HG02571 (cell line): ENCODE measurements around the gene TMC6.
"Not testable (repeated sequence)": the region's sequence is repeated elsewhere in the genome, so short reads cannot be mapped to it uniquely, and the experiment has no call there.

ENCODE experiments used
- ATAC-seq: cut with Tn5 transposase; IDR thresholded peaks from one replicate; pipeline ENCODE4 v1.9.1; 2021; ENCODE audit warnings: mild to moderate bottlenecking, moderate library complexity; ENCODE audit not compliant: unreplicated experiment

Gene TMC6

DNA sequence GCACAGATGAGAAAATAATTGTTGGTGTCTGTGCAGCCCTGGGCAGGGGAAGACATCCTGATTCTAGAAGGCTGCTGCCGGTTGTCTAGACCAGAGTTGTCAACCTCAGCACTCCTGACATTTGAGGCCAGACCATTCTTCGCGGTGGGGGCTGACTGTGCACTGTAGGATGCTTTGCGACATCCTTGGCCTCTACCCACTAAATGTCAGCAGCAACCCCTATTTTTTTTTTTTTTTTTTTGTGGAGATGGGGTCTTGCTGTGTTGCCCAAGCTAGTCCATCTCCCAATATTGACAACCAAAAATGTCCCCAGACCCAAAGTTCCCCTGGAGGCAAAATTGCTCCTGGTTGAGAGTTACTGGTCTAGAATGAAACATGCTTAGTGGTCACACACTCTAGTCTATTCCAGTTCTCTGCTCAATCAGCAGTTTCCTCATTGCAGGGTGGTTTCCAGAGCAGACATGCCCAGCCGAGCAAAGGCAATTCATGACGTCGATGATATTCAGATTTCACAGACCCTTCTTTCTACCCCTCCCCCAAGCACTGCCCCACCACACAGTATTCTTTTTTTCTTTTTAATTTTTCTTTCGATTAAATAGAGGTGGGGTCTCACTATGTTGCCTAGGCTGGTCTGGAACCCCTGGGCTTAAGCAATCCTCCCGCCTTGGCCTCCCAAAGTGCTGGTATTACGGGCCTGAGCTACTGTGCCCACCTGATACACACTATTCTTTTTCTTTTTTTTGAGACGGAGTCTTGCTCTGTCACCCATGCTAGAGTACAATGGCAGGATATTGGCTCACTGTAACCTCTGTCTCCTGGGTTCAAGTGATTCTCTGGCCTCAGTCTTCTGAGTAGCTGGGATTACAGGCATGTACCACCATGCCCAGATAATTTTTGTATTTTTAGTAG lies 26.6 kb upstream of the TMC6 start:
- peak; percentile 53 for ATAC-seq

DNA sequence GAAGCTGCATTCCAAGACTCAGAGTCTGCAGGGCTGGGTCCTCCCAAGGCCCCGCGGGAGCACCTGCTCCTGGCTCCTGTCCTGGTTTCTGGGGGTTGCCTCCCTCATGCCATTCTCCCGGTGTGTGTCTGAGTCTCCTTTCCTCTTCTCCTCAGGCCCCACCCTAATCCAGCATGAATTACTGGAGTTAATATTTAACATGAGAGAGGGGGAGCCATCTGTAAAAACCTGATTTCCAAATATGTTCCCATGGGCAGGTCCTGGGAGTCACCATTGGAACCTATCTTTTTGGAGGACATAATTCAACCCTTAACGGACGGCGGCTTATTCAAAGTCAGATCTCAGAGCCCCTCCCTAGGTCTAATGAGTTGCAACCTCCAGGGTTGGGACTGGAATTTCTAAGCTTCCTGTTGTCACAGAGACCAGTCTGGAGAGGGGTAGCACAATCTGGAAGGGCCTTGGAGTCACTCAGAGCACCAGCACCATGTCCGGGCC lies 23.0 kb upstream of the TMC6 start:
- no peak for ATAC-seq

DNA sequence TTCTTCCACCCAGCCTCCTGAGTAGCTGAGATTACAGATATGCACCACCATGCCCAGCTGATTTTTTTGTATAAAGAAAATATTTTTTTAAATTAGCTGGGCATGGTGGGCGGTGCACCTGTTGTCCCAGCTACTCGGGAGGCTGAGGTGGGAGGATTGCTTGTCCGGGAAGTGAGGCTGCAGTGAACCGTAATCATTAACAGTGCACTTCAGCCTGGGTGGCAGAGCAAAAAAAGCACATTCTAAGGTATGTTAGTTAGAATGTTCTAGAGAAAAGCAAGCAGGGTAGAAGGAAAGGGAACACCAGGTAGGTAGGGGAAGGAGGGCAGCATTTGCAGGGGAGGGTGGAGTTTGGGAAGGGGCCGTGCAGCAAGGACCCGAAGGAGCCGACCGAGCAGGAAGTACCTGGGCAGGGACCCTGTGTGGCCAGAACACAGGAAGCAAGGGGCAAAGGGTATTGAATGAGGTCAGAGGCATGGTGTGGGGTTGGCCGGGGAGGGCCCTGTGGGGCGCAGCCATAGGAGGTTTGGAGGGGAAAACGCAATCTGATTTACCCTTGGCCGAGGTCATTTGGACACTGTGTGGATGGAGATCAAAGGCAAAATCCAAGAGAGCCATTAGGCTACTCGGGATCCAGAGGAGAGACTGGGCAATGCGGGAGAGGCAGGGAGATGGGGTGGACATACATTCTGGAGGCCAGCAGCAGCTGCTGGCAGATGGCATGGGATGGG lies 19.9 kb upstream of the TMC6 start:
- ATAC-seq = no peak

DNA sequence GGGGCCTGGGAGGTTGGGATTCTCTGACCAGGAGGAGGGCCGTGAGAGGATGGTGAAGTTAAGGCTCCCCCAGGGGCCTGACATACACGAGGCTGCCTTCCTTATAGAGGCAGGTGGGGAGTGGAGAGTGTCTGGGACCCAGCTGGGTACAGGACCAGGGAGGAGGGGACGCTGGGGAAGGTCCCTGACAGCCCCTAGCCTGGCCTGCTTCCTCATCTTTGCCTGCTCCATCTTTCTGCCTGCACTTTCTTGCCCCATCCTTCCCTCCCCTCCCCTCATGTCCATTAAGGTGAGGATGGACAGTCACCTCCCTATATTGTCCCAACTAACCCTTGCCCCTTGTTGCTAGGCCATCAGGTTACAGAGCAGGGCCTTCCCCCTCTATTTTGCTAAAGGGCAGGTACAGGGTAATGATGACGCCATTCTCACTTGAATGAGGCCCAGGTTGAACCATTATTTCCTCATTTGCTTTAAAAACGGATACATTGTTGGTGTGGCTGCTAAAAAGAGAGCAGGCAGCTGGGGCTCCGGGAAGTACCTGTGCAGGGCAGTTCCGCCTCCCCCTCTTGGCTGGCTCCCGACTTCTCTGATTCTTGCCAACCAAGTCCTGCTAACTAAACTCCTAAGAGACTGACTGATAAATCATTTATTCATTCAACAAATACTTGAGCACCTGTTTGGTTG lies 18.9 kb upstream of the TMC6 start:
- no peak for ATAC-seq

DNA sequence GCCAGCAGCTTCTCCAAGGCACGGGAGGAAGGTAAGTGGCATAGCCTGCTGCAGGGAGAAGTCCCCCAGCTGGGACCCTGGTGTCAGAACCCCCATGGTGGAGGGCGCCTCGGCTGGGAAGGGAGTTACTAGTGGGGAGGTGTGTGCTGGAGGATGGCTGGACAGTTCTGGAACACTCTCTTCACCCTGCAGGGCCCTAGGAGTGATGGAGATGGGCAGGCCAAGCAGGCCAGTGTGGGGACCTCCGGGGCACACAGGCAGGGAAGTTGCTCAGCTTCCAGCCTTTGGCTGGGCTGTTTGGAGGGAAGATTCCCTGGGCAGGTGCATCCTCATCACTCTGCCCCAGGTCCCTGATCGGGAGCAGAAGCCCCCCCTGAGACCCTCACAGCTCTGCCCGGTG lies 18.3 kb upstream of the TMC6 start:
- no peak for ATAC-seq

DNA sequence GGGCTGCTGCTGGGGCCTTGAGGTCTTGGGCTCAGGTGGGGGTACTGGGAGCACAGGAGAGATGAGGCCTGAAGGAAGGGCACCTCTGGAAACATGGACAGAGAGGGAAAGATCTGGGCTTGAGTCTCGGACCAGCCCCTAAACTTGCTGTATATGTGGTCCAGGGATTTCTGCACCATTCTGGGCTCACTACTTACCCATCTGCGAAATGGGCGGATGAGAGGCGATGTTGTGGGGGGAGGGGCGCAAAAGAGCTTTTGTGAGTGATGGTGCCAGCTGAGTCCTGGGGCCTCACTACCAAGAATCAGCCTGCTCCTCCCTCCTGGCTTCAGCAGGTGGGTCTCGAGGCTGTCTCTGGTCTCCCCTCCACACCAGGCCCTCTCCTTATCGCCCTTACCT lies 17.9 kb upstream of the TMC6 start:
- no peak for ATAC-seq

DNA sequence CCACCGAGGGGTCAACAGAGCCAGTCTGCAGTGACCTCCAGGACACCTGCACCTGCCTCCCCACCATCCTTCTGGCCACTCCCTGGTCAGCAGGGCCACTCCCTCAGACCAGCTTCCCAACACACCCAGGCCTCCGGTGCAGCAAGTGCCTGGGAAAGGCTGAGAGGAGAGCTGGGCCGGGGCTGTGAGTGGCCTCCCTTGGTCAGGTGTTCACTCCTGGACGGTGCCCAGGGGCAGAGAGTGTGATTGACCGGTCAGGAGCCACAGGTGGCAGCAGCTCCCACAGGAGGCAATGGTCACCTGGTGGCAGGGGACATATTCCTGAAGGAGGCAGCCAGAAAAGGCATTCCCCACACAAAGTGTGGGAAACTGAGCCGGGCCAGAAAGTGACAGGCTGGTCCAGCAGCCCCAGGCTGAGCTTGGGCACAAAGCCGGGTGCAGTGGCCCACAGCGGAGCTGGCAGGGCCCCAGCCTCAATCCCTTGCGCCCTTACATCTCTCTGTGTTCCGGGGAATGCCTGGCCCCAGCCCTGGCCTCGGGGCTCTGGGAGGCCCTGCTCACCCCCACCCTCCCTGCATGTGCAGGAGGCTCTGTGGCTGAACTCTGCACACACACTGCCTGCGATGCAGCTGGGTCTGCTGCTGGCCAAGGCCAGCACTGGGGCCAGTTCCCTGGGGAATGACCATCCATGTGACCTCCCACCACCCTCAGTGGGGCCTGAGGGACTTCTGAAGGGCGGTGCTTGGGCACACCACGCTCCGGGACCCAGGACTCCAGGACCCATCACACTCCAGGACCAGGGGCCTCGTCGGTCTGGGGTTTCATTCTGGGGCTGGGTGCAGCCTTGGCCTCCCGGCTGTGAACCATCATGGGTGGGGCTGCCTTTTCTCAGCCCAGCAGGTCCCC lies 16.4 kb upstream of the TMC6 start:
- ATAC-seq = no peak

DNA sequence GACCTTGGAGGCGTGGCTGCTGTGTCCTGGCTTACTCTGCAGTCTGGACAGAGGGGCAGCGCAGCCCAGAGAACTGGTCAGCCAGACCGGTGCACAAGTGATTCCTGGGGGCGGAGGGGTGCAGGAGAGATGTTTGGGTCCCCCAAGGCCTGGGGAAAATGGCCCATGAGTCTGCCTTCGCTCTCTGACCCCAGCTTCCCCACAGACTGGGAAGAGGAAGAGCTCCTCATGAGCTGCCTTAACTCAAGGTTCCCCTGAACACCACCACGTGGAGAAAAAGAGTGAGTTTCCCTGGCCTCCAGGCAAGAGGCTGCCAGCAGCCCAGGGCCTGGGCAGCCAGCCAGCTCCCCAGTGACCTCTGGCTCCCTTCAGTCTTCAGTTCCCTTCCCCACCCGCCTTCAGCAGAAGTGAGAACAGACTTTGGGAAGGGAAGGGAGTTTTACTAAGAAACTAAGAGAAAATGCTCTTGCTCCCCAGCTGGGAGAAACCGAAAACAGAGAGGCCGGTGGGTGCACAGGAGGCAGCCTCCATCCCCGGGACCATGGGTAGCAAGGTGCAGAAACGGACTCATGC lies 15.7 kb upstream of the TMC6 start:
- ATAC-seq = no peak

DNA sequence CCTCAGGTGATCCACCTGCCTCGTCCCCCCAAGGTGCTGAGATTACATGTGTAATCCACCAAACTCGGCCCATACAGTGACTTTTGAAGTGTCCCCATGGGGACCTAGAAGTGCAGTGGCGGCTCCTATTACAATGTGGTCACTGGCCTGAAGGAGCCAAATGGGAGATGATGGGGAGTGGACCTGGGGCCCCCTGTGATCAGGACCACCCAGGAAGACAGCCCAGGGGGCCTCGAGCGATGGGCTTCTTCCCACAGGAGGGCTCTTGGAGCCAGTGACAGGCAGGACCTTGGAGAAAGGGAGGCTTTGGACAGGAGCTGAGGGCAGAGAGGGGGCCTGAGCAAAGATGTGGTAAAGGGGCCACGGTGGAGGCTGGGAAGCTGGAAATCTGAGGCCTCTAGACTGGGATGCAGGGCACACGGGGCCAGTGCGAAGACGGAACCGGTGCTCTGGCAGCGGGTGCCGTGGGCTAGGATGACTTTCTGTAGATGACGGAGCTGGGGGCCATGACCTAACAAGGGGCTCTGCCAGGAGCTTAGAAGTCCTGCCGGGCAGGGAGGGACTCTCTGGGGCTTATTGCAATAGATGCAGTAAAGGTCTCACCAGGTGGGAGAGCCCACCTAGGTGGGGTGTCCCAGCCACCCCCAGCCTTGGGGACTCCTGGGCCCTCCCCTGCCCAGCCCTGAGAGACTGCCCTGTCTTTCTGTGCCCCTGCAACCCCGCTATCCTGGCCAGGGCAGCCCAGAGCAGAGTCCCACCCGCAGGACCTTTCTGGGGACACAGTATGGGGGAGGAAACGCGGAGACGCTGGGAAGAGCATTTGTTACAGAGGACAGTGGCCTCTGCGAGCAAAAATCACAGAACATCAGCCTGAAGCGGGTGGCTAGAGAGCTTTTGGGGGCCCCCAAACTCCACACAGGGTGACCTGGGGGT lies 14.9 kb upstream of the TMC6 start:
- no peak for ATAC-seq

DNA sequence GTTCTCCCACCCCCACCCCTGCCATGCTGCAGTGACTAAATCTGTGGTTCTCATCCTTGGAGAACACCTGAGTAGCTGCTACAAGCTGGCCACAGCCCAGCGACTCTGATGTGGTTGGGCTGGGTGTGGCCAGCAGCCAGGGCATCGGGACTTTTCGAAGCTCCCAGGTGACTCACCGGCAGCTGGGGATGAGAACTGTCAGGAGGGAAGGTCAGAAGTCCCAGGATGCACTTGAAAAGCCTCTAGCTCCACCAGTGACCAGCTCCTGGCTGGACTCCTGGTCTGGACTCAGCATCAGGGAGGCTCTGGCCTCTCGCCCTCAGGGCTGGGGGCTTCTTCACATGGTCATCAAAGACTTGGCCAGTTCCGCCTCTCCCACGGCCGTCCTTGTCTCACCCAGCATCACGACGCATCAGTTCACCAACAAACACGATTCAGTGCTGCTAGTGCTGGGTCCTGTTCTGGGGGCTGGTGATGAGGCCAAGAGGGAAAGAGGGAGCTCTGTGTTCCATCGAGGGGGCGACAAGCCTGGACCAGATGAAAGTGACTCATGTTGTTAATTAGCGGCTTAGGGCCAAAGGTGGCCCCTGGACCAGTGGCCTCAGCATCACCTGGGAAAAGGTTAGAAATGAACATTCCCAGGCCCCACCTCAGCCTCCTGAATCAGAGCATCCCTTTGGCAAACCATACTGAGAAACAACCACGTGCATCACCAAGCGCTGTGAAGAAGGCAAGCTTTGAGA lies 13.7 kb upstream of the TMC6 start:
- ATAC-seq = no peak

DNA sequence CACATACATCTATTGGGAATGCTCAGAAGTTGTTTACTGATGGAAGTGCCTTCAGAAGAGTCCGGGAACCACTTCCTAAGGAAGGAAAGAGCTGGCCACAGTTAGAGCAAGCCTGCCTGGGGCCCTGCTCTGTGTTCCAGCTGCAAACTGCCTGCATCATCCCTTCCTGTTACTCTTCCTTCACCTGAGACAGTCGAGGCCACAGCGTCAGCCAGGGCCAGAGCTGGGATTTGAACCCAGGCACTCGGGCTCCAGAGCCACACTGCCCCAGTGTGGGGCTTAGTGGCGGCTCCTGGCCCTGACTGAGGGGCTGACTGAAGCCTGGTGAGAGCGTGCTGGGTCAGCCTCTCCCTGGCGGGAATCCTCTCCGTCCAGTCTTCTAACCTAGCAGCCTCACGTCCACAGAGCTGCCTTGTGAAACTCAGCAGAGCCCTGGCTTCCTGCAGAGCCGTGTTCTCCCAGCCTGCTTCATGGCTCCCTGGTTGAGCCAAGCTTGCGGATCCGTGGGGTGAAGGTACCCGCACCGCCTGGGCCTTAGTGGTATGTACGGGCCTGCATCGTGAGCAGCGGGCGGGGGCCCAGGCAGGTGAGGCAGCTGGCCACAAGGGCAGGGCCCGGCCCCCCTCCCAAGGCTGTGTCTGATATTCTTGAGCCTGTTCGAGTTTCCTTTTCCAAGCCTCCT lies 13.0 kb upstream of the TMC6 start:
- no peak for ATAC-seq

DNA sequence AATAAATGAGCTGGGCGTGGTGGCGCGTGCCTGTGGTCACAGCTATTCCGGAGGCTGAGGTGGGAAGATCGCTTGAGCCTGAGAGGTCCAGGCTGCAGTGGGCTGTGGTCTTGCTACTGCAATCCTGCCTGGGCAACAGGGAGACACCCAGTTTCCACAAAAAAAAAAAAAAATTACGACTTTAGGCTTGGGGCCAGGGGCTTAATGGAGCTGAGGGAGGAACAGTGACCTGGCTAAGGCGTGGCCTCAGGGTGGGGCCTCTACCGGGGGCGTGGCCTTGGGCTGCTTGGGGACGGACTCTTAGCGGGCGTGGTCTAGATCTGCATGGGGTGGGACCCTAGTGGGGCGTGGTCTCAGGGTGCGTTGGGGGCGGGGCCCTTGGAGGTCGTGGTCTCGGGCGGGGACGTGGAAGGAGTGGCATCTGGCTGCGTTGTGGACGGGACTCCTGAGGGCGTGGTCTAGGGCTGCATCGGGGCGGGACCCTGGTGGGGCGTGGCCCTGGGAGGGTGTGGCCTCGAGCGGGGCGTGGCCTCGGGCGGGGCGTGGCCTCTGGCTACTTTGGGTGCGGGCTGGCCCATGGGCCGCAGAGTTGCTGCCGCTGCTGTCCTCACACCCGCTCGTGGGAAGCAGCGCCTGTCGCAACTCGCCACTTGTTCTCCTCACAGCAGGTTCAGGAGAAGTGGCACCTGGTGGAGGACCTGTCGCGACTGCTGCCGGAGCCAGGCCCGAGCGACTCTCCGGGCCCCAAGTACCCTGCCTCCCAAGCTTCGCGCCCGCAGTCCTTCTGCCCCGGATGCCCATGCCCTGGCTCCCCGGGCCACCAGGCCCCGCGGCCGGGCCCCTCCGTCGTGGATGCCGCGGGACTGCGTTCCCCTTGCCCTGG lies 11.9 kb upstream of the TMC6 start:
- ATAC-seq = peak; percentile 65

DNA sequence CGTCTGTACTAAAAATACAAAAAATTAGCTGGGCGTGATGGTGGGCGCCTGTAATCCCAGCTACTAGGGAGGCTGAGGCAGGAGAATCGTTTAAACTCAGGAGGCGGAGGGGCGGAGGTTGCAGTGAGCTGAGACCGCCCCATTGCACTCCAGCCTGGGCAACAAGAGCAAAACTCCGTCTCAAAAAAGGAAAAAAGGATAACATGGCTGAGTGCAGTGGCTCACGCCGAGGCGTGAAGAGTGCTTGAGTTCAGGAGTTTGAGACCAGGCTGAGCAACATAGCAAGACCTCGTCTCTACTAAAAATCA lies 11.3 kb upstream of the TMC6 start:
- ATAC-seq = not testable (repeated sequence)

DNA sequence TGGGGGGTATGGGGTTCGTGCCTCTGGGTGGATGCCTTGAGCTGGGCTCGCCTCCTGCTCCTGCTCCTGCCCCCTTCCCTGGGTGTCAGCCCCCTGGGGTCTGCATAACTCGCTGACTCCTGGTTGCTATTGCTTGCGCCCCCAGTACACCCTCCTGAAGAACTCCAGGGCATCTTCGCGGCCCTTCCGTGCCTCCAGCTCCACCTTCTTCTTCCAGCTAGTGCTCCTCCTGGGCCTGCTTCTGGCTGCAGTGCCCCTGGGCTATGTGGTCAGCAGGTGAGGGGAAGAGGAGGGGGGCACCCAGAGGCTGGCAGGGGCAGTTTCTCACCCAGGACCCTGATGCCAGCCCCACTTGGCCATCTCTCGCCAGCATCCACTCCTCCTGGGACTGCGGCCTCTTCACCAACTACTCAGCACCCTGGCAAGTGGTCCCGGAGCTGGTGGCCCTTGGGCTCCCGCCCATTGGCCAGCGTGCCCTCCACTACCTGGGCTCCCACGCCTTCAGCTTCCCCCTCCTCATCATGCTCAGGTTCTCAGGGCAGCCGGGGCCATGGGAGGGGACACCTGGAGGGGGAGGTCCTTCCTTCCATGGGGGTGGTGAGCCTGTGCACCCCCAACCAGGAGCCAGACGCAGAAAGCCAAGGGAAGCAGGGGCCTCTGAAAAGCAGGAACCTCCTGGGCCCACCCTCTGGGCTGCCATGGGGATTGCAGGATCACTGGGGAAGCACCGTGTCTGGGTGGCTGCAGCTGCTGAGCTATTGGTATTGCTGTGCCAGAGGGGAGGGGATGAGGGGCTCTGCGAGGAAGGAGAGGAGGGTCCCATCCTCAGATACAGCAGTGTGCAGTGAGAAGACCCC lies 9.9 kb upstream of the TMC6 start:
- no peak for ATAC-seq

DNA sequence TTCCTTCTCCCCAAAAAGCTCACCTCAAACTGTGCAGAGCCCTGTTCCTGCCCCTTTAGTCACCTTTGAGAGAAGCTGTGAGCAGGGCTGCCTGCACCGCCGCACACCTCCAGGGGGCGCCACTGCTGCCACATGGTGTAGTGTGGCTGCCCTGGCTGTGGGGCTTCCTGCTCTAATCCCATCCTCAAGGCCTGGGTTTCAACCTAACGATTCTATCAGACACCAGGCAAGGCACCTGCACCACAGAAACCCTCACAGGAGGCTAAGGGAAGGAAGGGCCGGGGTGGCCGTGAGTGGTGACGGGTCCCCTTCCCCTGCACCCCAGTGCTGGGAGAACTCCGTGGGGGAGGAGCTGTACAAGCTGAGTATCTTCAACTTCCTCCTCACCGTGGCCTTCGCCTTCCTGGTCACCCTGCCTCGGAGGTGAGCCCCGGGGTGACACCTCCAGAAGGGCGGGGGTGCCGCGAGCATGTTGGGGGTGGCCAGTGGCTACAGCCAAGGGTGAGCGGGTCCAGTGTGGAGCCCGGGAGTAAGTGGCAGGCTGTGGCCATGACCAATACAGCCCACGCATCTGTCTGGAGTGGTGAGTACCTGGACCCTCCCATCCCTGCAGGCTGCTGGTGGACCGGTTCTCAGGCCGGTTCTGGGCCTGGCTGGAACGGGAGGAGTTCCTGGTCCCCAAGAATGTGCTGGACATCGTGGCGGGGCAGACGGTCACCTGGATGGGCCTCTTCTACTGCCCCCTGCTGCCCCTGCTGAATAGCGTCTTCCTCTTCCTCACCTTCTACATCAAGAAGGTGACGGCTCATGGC lies 9.0 kb upstream of the TMC6 start:
- no peak for ATAC-seq
